RPMI7951 (cell line): Measurements from ENCODE around the gene PIK3R1. TPM values are rescaled to one million over a fixed set of nuclear protein-coding genes. Genes with fewer than 3 reads are reported as not detected.

Source experiments
- DNase-seq: peaks from one replicate; pipeline ENCODE4 v3.0.0-alpha.2; 2012; ENCODE audit warnings: low read depth
- total RNA-seq: library from RNA; depleted of rRNA; stranded (reverse); fragments of >200 nt; shearing (Covaris generic); gene quantifications from 2 replicates; pipeline ENCODE4 v1.2.3, GENCODE V29; 2014

The PIK3R1 gene
- total RNA-seq, 1 experiment from 2014 or later: 24.5 TPM

GRCh38 chr5:68251804-68252522, 36.4 kb downstream of the PIK3R1 start:
- peak; percentile 67 for DNase-seq

- peak; percentile 72 for DNase-seq
Observed at GRCh38 chr5:68252673-68253623, 37.4 kb downstream of the PIK3R1 start.

GRCh38 chr5:68253624-68254585, 38.3 kb downstream of the PIK3R1 start:
- DNase-seq: peak; percentile 63

DNA sequence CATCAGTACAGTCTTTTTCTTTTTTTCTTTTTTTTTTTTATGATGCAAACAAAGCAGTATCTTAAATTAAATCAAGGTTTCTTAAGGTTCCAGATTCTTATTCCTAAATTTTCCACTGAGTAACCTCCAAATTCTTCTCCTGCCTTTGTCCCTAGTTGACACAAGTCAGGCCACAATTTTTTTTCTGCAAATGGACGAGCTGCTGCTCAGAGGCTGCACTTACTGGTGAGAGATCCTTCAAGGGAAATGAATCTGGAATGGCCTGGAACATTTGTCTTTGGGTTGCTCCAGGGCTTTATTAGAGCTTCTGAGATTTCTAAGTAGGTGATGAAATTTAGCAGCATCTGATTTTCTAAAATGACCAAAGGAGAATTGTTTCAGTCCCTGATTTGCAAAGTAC, 39.3 kb downstream of the PIK3R1 start:
- no peak for DNase-seq

GRCh38 chr5:68255305-68256120, 40.0 kb downstream of the PIK3R1 start:
- DNase-seq: peak; percentile 48

DNA sequence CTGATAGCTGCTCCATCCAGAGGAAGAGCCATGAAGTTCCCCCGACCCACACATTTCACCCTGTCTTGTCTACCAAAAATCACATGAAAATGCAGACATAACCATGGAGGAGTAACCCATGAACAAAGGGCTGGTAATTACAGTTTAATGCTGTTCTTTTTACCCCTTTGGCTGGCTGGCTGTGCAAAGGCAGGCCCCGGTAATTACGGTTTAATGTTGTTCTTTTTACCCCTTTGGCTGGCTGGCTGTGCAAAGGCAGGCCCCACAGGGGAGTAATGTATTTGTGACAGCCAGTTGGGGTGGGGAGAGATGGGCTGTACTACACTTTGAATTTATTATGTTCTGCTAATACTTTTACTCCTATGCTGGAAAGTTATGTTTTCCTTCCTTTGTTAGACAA, 41.7 kb downstream of the PIK3R1 start:
- DNase-seq: no peak

- no peak for DNase-seq
Observed at GRCh38 chr5:68258531-68258930, 43.0 kb downstream of the PIK3R1 start.

GRCh38 chr5:68259700-68260099, 44.1 kb downstream of the PIK3R1 start:
- DNase-seq: no peak

GRCh38 chr5:68260467-68260866, 44.9 kb downstream of the PIK3R1 start:
- DNase-seq: no peak

DNA sequence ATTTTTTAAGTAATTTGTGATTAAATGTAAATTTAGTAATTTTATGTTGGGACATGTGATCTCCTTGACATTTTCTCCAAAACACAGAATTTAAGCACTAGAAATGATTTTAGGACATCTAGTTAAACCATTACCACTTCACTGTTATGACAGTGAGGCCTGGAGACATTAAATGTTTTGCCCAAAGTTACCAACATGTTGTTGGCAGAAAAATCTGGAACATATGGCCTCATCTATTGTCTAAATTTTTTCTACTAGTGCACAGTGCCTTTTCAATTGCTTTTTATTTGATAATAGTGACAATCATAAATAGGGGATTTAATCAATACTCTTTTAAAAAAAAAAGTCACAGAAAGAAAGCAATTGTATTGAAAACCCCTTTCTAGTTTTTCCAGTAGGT, 45.6 kb downstream of the PIK3R1 start:
- no peak for DNase-seq

DNA sequence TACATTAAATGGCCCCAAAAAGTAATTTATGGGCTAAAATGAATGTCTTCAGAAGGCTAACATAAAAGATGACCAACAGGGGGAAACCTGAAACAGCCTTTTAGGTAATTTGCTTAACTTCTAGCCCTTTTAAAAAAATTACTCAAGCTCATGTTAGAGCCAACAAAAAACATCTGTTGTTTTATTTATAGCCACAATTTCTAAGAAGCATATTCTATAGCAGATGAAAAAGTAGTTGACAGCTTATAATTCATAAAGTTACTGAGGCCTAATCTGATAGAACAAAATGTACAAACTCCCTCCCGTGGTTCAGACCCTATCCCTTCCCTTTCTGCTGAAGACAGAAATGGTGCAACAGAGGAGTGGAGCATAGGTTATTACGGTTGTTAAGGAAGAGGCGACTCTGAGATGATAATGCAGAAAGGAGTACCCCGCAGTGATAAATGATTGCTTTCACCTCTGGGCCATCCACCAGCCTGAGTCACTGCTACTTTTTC, 46.1 kb downstream of the PIK3R1 start:
- peak; percentile 37 for DNase-seq

- no peak for DNase-seq
Observed at GRCh38 chr5:68264024-68264956, 48.7 kb downstream of the PIK3R1 start.

- no peak for DNase-seq
Observed at GRCh38 chr5:68265347-68265746, 49.8 kb downstream of the PIK3R1 start.

- DNase-seq: no peak
Observed at GRCh38 chr5:68265822-68266395, 50.4 kb downstream of the PIK3R1 start.

- DNase-seq: no peak
Observed at GRCh38 chr5:68266457-68266856, 50.9 kb downstream of the PIK3R1 start.

- DNase-seq: no peak
Observed at GRCh38 chr5:68267066-68267465, 51.5 kb downstream of the PIK3R1 start.

DNA sequence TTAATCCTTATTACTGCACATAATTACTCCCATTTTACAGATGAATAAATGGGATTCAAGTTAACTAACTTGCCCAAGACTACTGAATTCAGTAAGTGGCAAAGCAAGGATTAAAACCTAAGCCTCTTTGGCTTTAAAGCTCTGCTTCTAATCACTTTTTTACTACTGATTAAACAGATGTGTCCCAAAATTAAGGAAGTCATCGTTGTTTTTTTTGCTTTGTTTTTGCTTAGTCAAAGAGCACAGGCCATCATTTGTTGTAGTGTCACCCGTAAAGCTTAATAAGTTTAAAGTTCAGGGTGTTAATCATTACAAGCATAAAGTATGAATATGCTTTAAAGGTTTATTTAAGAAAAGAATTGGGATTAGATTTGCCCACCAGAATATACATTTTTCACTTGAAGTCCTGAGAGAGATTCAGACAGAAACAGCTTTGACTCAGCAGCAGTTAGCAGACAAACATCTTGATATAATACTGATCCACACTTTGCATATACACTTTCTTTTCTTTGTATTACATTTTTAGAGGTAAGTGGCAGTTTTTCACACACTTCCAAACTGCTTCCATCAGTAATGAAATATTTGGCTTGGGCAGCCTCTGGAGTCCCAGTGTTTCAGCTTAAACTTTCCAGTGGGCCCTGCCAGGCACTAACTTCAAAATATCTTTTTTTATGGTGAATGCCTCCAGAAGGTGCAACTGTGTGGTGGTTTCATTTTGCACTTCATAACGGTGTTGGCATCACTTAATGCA, 52.7 kb downstream of the PIK3R1 start:
- no peak for DNase-seq

DNA sequence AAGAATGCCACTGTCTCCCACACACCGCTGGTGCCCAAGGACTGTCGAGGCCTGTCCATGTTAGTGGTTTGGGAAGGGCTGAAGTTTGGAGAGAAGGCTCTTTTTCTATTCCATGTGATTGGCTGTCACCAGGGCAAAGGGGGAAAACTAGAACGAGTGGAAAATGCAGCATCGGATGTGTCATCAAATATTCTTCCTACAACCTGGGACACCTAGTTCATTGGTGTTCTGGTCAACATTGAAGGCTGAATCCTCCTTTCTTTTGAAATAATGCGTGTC, 53.2 kb downstream of the PIK3R1 start:
- DNase-seq: no peak

DNA sequence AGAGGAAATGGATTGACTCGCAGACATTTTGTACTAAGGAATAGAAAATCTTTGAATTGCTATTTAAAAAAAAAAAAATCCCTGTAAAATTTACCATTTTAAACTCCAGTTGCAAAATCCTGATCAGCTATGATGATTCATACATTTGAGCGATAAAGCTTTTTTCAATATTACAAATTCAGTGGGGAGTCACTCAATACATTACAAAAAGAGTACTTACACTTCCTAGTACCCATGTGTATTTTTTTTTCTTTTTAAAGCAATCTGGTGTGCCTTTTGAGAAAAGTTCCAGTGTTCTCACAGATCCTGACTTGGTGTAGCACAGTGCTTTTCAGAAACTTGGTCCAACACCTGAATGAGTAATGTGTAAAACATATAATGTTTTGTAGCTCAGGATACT, 54.3 kb downstream of the PIK3R1 start:
- no peak for DNase-seq
